Psoas muscle (tissue), 8 donors: ENCODE data around the gene SLC25A44. TPM values are rescaled to one million over a fixed set of nuclear protein-coding genes. Genes with fewer than 3 reads are reported as not detected.

Source experiments
- ATAC-seq, 4 donors: fragments of 200-7000 bp; cut with Tn5 transposase; one replicate each; pipeline ENCODE4 v1.9.1; 2020; ENCODE audit warnings: moderate library complexity in 3 of 4, mild to moderate bottlenecking in 2 of 4
- DNase-seq, 2 donors: peaks; one replicate each; pipeline ENCODE4 v3.0.0-alpha.2; 2020
- H3K27ac ChIP-seq: fragments of 200-600 bp; one replicate; pipeline ENCODE4 v1.8.0; 2022
- H3K27me3 ChIP-seq, 3 donors: fragments of 200-600 bp in 1 of 3; one replicate each; pipeline versions ENCODE4 v1.6.1 to v1.8.0; 2013 to 2022; ENCODE audit warnings: low read length in 2 of 3, mild to moderate bottlenecking in 2 of 3, moderate library complexity in 1 of 3; ENCODE audit not compliant: insufficient read depth in 3 of 3
- H3K36me3 ChIP-seq, 2 donors: fragments of 200-600 bp in 1 of 2; one replicate each; pipeline versions ENCODE4 v1.6.1 to v1.8.0; 2013 to 2022; ENCODE audit warnings: low read depth in 1 of 2, mild to moderate bottlenecking in 1 of 2, moderate library complexity in 1 of 2; ENCODE audit not compliant: insufficient read depth in 1 of 2
- H3K4me1 ChIP-seq: fragments of 200-600 bp; one replicate; pipeline ENCODE4 v1.8.0; 2022
- H3K4me3 ChIP-seq: fragments of 200-600 bp; one replicate; pipeline ENCODE4 v1.8.0; 2022; ENCODE audit warnings: mild to moderate bottlenecking
- H3K9me3 ChIP-seq: fragments of 200-600 bp; one replicate; pipeline ENCODE4 v1.8.0; 2022
- WGBS, 3 donors: extraction: QIAGEN DNeasy Blood & Tissue Kit; methylation state at CpG; one replicate each; pipeline versions ENCODE4 v1.1.6 to v1.1.7; 2013; 5-methylcytosine and 5-hydroxymethylcytosine counted together
- intact Hi-C, 2 donors: fragments of 100-400 bp; cut with DNase I; formaldehyde crosslinking; loops; one replicate each; pipeline versions ENCODE4 v1.11.0 to v1.14.2; 2022
- polyA plus RNA-seq, 3 donors: library from polyadenylated mRNA; stranded (reverse); fragments of 200-250 nt; gene quantifications; one replicate each; pipeline ENCODE4 v1.2.3, GENCODE V29; 2013
- total RNA-seq, 4 donors: library from RNA; stranded (reverse); fragmentation: NEBNext Ultra II Directional in 2 of 4; extraction: Animal tissue kit (Norgen Biotek cat#: 25700) in 2 of 4; gene quantifications; one replicate each; pipeline versions ENCODE4 v1.2.1 to v1.2.4, GENCODE V29; 2021 to 2023
- TF ChIP-seq, protein P1 (sequence below): fragments of 200-600 bp; IDR thresholded peaks from one replicate; pipeline ENCODE4 v1.8.0; 2022; ENCODE audit warnings: antibody characterized with exemption
- donor health status: healthy with polysubstance abuse.
- donor health status: DM: no; HTN: no; CAD: no; lungs with moderate emphysema.
- donor health status: Bipolar disorder and iron deficiency.
- donor health status: healthy.
- donor health status: DM: yes; HTN: yes; CAD: no.
- donor health status: DM: no; HTN: no; CAD: no.
- donor health status: DM: no; HTN: no; CAD: no.
- donor health status: DM: yes; HTN: yes; CAD: no.

The SLC25A44 gene
- total and polyA plus RNA-seq, 7 donors = 11.2 to 40.3 (median 21.1) TPM

DNA sequence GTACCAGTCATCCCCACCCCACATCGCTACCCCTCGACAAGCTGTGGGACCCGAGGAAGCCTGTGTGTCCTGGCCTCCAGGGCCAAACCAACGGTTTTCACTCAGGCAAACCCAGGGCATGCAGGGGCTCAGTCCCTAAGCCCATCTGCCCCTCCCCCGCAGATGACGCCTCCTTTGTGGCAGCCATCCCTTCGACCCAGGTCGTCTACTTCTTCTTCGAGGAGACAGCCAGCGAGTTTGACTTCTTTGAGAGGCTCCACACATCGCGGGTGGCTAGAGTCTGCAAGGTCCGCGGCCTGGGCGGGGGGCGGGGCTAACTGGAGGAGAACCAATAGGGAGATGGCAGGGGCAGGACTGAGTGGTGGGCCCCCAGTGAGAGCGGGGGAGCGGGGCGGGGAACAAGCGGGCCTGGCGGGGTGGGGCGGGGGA lies 33.1 kb upstream of the SLC25A44 start:
- peak overlapping the region; percentile 69 for H3K4me3 ChIP-seq
- TF ChIP-seq, protein P1, sequence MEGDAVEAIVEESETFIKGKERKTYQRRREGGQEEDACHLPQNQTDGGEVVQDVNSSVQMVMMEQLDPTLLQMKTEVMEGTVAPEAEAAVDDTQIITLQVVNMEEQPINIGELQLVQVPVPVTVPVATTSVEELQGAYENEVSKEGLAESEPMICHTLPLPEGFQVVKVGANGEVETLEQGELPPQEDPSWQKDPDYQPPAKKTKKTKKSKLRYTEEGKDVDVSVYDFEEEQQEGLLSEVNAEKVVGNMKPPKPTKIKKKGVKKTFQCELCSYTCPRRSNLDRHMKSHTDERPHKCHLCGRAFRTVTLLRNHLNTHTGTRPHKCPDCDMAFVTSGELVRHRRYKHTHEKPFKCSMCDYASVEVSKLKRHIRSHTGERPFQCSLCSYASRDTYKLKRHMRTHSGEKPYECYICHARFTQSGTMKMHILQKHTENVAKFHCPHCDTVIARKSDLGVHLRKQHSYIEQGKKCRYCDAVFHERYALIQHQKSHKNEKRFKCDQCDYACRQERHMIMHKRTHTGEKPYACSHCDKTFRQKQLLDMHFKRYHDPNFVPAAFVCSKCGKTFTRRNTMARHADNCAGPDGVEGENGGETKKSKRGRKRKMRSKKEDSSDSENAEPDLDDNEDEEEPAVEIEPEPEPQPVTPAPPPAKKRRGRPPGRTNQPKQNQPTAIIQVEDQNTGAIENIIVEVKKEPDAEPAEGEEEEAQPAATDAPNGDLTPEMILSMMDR = no peak
- H3K27ac ChIP-seq = peak overlapping the region; percentile 95
- 2 to 3% (median 2%) methylated on average over 16 to 22 of the region's 22 CpGs for WGBS, 3 donors
- no peaks in the 10 kb centered on the region for H3K9me3 ChIP-seq
- intact Hi-C loops = loop anchor here in 1 of 2 donors (5.0 kb wide), 1 partner anchor 52 kb away; the partner anchor contains the start of gene PMF1
- H3K36me3 ChIP-seq = no peaks in the 10 kb centered on the region
- H3K4me1 ChIP-seq = peaks cover 14% of the 10 kb centered on the region
- peak; percentile 85 to 90 (median 86) for ATAC-seq
- DNase-seq = peak; percentile 93 to 94
- H3K27me3 ChIP-seq = no peaks in the 10 kb centered on the region

DNA sequence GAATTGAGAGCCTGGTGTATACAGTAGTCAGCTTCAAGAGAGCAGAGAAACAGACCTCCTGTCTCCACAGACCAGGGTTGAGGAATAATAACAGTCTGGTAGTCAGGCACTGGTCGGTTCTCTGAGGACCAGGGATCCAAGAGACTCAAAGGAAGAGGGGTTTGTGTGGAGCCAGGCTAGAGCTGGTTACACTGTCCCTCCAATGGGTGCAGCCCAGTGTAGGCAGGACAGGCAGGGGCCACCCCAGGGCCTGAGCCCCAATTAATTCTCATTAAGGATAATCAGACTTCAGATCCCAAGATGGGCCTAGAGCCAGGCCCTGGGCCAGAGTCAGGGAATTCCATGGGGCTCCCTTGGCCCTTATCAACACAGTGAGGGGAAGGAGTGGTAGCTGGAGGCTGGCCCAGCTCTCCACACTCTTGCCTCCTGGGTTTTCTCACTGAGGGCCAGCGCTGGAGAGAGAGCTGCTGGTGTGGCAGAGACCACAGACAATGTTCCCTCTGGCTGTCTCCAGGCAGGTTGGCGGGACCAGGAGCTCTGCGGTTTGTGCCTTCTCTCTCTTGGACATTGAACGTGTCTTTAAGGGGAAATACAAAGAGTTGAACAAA lies 31.4 kb upstream of the SLC25A44 start:
- DNase-seq (no peak), ATAC-seq (no peak)
- Histone ChIP-seq H3K27ac (peak overlapping the region; percentile 95), H3K4me3 (no peak overlapping the region), H3K36me3 (no peaks in the 10 kb centered on the region), H3K27me3 (no peaks in the 10 kb centered on the region), H3K9me3 (no peaks in the 10 kb centered on the region), H3K4me1 (peaks cover 14% of the 10 kb centered on the region)
- TF ChIP-seq, protein P1 = no peak
- 88 to 93% (median 93%) methylated on average over 5 of the region's 5 CpGs for WGBS, 3 donors
- intact Hi-C loops = loop anchor here in 1 of 2 donors (5.0 kb wide), 1 partner anchor 50 kb away; the partner anchor contains the start of gene PMF1

DNA sequence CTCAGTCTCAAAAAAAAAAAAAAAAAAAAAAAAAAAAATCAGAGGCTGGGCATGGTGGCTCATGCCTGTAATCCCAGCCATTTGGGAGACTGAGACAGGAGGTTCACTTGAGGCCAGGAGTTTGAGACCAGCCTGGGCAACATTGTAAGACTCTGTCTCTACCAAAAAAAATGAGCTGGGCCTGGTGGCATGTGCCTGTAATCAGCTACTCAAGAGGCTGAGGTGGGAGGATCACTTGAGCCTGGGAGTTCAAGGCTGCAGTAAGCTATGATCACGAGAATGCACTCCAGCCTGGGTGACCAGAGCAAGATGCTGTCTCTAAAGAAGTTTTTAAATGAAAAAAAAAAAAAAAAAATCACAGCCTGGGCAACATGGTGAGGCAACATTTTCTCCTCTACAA lies 30.2 kb upstream of the SLC25A44 start:
- DNase-seq (no peak), ATAC-seq (no peak)
- Histone ChIP-seq H3K27me3 (no peaks in the 10 kb centered on the region), H3K36me3 (no peaks in the 10 kb centered on the region), H3K27ac (no peak overlapping the region), H3K4me3 (no peak overlapping the region), H3K4me1 (peaks cover 14% of the 10 kb centered on the region), H3K9me3 (no peaks in the 10 kb centered on the region)
- TF ChIP-seq, protein P1 = no peak
- intact Hi-C loops = loop anchor here in 1 of 2 donors (5.0 kb wide), 1 partner anchor 49 kb away; the partner anchor contains the start of gene PMF1
- 93 to 96% (median 93%) methylated on average over 1 of the region's 1 CpG for WGBS, 3 donors

DNA sequence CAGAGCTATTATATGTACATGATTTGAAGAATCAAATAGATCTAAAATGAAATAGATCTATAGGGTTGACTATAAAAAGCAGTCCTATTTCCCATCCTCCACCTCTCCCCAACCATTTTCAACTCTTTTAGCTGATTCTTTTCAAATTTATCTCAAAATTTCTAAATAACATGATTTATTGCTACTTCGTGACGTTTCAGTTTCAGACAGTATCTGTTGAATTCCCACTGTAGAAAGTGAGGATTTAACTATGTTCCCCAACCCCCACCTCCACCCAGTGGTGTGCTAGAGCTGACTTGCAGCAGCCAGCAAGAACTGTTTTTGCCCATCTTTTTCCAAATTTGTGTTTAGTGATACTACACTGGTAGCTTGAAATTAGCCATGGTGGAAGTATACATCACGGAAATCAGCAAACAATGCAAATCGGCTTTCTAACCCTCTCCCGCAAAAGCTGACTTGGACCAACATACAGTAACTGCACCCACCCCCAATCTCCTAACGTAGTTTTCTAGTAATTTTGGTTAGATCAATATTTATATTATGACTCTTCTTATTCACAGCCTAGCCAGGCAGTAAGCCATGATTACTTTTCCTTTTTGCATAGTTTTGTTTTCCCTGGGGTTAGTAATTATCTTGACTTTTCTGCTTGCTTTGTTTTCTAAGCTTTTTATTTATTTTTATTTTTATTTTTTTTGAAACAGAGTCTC lies 29.6 kb upstream of the SLC25A44 start:
- no peaks in the 10 kb centered on the region for H3K36me3 ChIP-seq
- ATAC-seq = no peak
- DNase-seq = no peak
- H3K27me3 ChIP-seq = no peaks in the 10 kb centered on the region
- peaks cover 14% of the 10 kb centered on the region for H3K4me1 ChIP-seq
- no peak overlapping the region for H3K4me3 ChIP-seq
- WGBS, 3 donors = 90 to 92% (median 91%) methylated on average over 6 of the region's 6 CpGs
- intact Hi-C loops = loop anchor here in 1 of 2 donors (5.0 kb wide), 1 partner anchor 48 kb away; the partner anchor contains the start of gene PMF1
- H3K9me3 ChIP-seq = no peaks in the 10 kb centered on the region
- no peak overlapping the region for H3K27ac ChIP-seq
- TF ChIP-seq, protein P1 = no peak
